Osteoblast (primary cell): ENCODE data around the gene ARHGAP27. TPM values are rescaled to one million over a fixed set of nuclear protein-coding genes. Genes with fewer than 3 reads are reported as not detected.

Experiments used
- DNase-seq: peaks from one replicate; pipeline ENCODE4 v3.0.0; 2011; ENCODE audit warnings: low spot score, mixed read lengths; ENCODE audit not compliant: insufficient read length; ENCODE audit errors: missing footprints
- H2AFZ ChIP-seq: 2 replicates; pipeline ENCODE4 v1.6.0; 2011; ENCODE audit warnings: mild to moderate bottlenecking, low read length
- H3K27ac ChIP-seq: 2 replicates; pipeline ENCODE4 v1.5.1; 2011; ENCODE audit warnings: mild to moderate bottlenecking, low read depth, low read length, moderate library complexity
- H3K27me3 ChIP-seq: 2 replicates; pipeline ENCODE4 v1.6.0; 2012; ENCODE audit warnings: mild to moderate bottlenecking, control low read depth, inconsistent platforms, low read length, moderate library complexity; ENCODE audit not compliant: insufficient read depth
- H3K36me3 ChIP-seq: 2 replicates; pipeline ENCODE4 v1.5.1; 2011; ENCODE audit warnings: mild to moderate bottlenecking, low read length, control low read depth, moderate library complexity; ENCODE audit not compliant: insufficient read depth
- H3K4me1 ChIP-seq: 2 replicates; pipeline ENCODE4 v1.5.1; 2011; ENCODE audit warnings: mild to moderate bottlenecking, low read length, control low read depth, moderate library complexity; ENCODE audit not compliant: insufficient read depth
- H3K4me2 ChIP-seq: 2 replicates; pipeline ENCODE4 v1.6.0; 2011; ENCODE audit warnings: mild to moderate bottlenecking, low read length; ENCODE audit not compliant: insufficient read depth
- H3K4me3 ChIP-seq: fragments of 200-600 bp; sonication (generic); 3 replicates; pipeline ENCODE4 v1.5.1; 2012; ENCODE audit warnings: mild to moderate bottlenecking, low read length, inconsistent platforms; ENCODE audit not compliant: insufficient read depth
- H3K79me2 ChIP-seq: 2 replicates; pipeline ENCODE4 v1.6.0; 2012; ENCODE audit warnings: mild to moderate bottlenecking, low read length, control low read depth, inconsistent platforms; ENCODE audit not compliant: insufficient read depth
- H3K9me3 ChIP-seq: 2 replicates; pipeline ENCODE4 v1.5.1; 2011; ENCODE audit warnings: low read depth, low read length, control low read depth
- H4K20me1 ChIP-seq: 2 replicates; pipeline ENCODE4 v1.6.0; 2012; ENCODE audit warnings: mild to moderate bottlenecking, low read length, control low read depth; ENCODE audit not compliant: insufficient read depth
- total RNA-seq: library from RNA; depleted of rRNA; stranded (reverse); fragments of >200 nt; gene quantifications from 2 replicates; pipeline ENCODE4 v1.2.3, GENCODE V29; 2012
- TF ChIP-seq, protein P1 (sequence below): IDR thresholded peaks from 2 replicates; pipeline ENCODE4 v1.5.1; 2011; ENCODE audit warnings: mild to moderate bottlenecking, low read depth, low read length, moderate library complexity; ENCODE audit errors: extremely low read depth

Gene ARHGAP27
- total RNA-seq, 1 donor = 2.9 TPM

- Histone ChIP-seq H3K36me3 (no peaks in the 10 kb centered on the region), H2AFZ (no peak overlapping the region), H3K27ac (no peak overlapping the region), H3K4me3 (no peak overlapping the region), H3K9me3 (no peaks in the 10 kb centered on the region), H3K79me2 (no peaks in the 10 kb centered on the region), H3K4me2 (no peak overlapping the region), H3K4me1 (no peaks in the 10 kb centered on the region), H3K27me3 (no peaks in the 10 kb centered on the region), H4K20me1 (no peaks in the 10 kb centered on the region)
- DNase-seq = peak; percentile 63
- TF ChIP-seq, protein P1, sequence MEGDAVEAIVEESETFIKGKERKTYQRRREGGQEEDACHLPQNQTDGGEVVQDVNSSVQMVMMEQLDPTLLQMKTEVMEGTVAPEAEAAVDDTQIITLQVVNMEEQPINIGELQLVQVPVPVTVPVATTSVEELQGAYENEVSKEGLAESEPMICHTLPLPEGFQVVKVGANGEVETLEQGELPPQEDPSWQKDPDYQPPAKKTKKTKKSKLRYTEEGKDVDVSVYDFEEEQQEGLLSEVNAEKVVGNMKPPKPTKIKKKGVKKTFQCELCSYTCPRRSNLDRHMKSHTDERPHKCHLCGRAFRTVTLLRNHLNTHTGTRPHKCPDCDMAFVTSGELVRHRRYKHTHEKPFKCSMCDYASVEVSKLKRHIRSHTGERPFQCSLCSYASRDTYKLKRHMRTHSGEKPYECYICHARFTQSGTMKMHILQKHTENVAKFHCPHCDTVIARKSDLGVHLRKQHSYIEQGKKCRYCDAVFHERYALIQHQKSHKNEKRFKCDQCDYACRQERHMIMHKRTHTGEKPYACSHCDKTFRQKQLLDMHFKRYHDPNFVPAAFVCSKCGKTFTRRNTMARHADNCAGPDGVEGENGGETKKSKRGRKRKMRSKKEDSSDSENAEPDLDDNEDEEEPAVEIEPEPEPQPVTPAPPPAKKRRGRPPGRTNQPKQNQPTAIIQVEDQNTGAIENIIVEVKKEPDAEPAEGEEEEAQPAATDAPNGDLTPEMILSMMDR = no peak
These were observed 4.2 kb upstream of the ARHGAP27 start for GRCh38 chr17:45436625-45437464.

DNA sequence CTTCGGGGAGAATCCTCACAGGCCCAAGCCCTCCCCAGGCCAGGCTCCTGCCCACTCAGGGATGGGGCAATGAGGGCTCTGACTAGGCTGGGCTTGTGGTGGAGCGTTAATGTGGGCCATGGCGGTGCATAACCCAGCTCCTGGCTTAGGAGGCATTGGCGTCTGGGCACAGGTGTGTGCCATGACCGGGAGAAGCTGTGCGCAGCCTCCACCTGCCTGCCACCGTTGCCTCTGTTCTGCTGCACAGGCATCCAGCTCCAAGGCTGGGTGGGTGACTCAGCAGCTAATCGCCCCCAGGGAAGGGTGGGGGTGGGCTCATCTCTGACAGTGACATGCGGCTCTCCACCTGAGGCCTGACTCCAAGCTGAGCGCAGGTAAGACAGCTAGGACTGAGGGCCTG lies 3.5 kb upstream of the ARHGAP27 start:
- TF ChIP-seq, protein P1 = no peak
- peaks cover 5% of the 10 kb centered on the region for H3K4me1 ChIP-seq

GRCh38 chr17:45435481-45435880 lies 2.8 kb upstream of the ARHGAP27 start:
- TF ChIP-seq, protein P1 = no peak
- Histone ChIP-seq H3K4me1 (peaks cover 7% of the 10 kb centered on the region), H3K27me3 (peaks cover 12% of the 10 kb centered on the region), H3K9me3 (no peaks in the 10 kb centered on the region), H3K27ac (no peak overlapping the region), H4K20me1 (peaks cover under 1% of the 10 kb centered on the region), H3K79me2 (no peaks in the 10 kb centered on the region), H2AFZ (no peak overlapping the region), H3K4me2 (no peak overlapping the region), H3K36me3 (no peaks in the 10 kb centered on the region), H3K4me3 (no peak overlapping the region)
- DNase-seq = peak; percentile 66

More for the DNA sequence above, 3.5 kb upstream of the ARHGAP27 start:
- H3K9me3 ChIP-seq = no peaks in the 10 kb centered on the region
- no peaks in the 10 kb centered on the region for H4K20me1 ChIP-seq
- DNase-seq = peak; percentile 68
- H3K79me2 ChIP-seq = no peaks in the 10 kb centered on the region
- H2AFZ ChIP-seq = no peak overlapping the region
- H3K27ac ChIP-seq = no peak overlapping the region
- H3K4me3 ChIP-seq = no peak overlapping the region
- H3K4me2 ChIP-seq = no peak overlapping the region
- H3K27me3 ChIP-seq = peaks cover 5% of the 10 kb centered on the region
- H3K36me3 ChIP-seq = no peaks in the 10 kb centered on the region

- Histone ChIP-seq H3K36me3 (no peaks in the 10 kb centered on the region), H3K4me1 (peaks cover 7% of the 10 kb centered on the region), H3K4me3 (no peak overlapping the region), H3K9me3 (no peaks in the 10 kb centered on the region), H4K20me1 (peaks cover 6% of the 10 kb centered on the region), H3K4me2 (no peak overlapping the region), H2AFZ (no peak overlapping the region), H3K27me3 (peaks cover 34% of the 10 kb centered on the region), H3K27ac (no peak overlapping the region), H3K79me2 (no peaks in the 10 kb centered on the region)
- TF ChIP-seq, protein P1 = no peak
- DNase-seq = peak; percentile 82
These were observed 477 bp upstream of the ARHGAP27 start for GRCh38 chr17:45433159-45433535.
